Non-pigmented ciliary epithelial cell (primary cell): ENCODE results near the gene ZNF248.
"Not testable (repeated sequence)": the region's sequence is repeated elsewhere in the genome, so short reads cannot be mapped to it uniquely, and the experiment has no call there.

Experiments
- DNase-seq: peaks from one replicate; pipeline ENCODE4 v3.0.0-alpha.2; 2010; ENCODE audit warnings: low read depth

ZNF248 gene

GRCh38 chr10:37857287-37858211, at the start of gene ZNF248:
TSS of gene ZNF248 (minus strand) at chr10:37857610. CDS start at chr10:37856310, 1,300 bp downstream.
- DNase-seq: peak; percentile 89

GRCh38 chr10:37906382-37906781, 49.0 kb upstream of the ZNF248 start:
- no peak for DNase-seq

DNA sequence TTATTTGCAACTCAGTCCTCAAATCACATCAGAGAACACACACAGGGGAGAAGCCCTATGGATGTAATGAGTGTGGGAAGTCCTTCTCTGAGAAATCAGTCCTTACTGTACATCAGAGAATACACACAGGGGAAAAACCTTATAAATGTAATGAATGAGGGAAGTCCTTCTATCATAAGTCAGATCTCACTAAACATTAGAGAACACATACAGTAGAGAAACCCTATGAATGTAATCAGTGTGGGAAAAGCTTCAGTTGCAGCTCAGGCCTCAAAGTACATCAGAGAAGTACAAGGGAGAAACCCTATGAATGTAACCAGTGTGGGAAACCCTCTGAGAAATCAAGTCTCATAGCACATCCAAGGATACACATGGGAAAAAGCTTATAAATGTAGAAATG, 39.0 kb upstream of the ZNF248 start:
- no peak for DNase-seq

GRCh38 chr10:37895674-37896073, 38.3 kb upstream of the ZNF248 start:
- no peak for DNase-seq

DNA sequence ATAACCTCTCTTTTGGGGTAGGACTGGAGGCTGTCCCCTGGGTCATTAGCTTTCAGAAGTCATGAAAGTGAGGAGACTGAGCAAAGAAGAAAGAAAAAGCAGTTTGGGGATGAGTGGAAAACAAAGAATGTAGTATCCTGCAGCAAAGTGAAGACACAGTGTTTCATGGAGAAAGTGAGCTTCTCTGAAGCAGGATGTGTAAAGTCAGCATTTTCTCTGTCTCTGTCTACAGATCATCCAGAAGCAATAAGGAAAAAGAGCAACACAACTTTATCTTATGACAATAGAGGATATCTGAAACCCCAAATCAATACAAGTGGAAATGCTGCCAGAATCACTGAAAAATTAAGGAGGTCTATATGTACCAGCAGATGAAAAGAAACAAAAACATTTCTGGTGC, 28.4 kb upstream of the ZNF248 start:
- no peak for DNase-seq

DNA sequence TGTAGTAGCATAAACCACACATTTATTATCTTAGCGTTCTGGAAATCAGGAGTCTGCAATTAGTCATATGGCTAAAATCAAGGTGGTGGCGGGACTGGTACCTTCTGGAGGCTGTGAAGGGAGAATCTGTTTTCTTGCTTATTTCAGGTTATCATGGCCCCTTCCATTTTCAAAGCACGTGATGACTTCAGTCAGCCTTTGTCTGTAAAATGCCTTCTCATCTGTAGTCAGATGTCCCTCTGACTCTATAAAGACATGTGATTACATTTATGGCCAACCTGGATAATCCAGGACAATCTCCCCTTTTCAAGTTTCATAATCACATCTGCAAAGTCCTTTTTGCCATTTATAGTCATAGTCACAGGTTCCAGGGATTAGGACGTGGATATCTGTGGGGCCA, 15.5 kb upstream of the ZNF248 start:
- no peak for DNase-seq

- no peak for DNase-seq
Measured at GRCh38 chr10:37872283-37872682, 14.9 kb upstream of the ZNF248 start.

- no peak for DNase-seq
Measured at GRCh38 chr10:37871568-37872251, 14.3 kb upstream of the ZNF248 start.

- no peak for DNase-seq
Measured at GRCh38 chr10:37871143-37871542, 13.7 kb upstream of the ZNF248 start.

- DNase-seq: no peak
Measured at GRCh38 chr10:37868796-37869195, 11.4 kb upstream of the ZNF248 start.

DNA sequence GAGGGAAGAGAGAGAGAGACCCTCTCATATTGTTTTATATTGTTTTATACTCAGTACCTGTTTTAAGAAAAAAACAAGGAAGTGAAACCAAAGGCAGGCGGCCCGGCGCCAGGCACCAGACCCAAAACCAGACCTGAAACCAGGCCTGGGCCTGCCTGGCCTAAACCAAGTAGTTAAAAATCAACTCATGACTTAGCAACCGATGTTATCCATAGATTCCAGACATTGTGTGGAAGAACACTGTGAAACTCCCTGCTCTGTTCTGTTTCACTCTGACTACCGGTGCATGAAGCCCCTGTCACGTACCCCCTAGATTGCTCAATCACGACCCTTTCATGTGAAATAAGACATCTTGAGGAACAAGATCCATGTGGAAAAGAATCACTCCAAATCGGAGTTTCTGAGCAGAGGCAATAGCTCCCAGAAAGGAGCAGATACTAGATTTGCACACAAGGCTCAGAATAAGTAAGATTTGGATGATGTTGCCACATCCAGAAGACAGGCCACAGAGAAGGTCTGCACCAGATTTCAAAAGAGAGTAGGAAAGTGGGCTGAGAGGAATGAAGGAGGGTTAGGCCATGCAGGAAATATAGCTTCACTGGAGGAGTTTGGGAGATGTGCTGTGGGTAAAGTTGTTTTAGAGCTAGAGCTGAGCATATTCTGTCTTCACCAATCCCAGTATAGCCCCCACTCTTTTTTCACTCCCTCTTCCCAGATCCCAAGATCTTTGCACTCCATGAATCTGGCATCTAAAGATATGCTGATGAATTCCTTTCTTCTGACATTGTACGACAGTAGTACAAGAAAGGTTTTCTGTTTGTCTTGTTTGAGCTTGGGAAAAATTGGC, 8.8 kb upstream of the ZNF248 start:
- DNase-seq: no peak

GRCh38 chr10:37865264-37865663, 7.9 kb upstream of the ZNF248 start:
- DNase-seq: no peak

DNA sequence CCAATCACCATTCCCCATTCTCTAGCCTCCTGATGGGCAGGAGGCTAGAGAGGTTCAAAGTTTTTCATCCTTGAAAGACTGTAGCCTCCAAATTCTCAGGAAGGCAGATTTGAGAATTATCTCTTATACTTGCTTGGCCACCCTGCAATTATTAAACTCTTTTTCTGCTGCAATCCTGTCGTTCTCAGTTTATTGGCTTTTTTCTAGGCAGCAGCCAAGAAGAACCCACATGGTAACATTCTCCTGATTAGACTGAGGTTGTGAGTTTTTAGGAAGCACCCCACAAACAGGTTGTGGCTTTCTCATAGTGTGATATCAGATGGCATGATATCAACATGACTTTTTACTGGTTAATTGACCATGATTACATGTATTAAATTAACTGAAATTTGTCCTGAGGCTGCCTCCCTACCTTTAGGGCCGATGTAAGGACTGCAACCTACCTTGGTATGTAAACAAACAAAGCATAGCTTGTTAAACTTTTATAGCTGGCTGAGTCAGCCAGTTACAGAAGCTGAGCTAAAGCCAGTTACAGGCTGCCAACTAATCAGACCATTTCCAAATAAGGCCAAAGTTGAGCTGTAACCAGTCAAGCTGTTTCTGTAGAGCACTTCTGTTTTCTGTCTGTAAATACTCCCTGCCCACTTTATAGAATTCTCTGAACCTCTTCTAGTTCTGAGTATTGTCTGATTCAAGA, 3.2 kb upstream of the ZNF248 start:
- DNase-seq: no peak

- DNase-seq: not testable (repeated sequence)
Measured at GRCh38 chr10:37859270-37859669, 1.9 kb upstream of the ZNF248 start.

- no peak for DNase-seq
Measured at GRCh38 chr10:37856881-37857286, 526 bp downstream of the ZNF248 start.

DNA sequence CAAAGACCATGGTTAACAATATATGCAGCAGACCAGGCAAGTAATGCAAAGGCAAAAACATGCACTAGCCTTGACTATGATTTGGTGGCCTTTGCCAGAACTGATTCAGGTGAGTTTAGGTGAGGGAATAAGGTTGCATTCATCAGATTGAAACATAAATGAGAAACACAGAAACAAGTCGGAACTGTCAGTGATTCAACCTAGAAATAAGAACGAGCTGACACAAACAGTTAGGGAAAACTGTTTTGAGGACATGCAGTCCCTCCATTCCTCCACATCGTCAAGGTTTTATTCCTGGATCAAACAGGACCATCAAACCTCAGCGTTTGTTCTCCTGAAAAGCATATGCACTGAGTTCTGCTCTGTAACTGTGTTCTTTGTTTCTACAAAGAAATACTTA, 1.8 kb downstream of the ZNF248 start:
- no peak for DNase-seq

DNA sequence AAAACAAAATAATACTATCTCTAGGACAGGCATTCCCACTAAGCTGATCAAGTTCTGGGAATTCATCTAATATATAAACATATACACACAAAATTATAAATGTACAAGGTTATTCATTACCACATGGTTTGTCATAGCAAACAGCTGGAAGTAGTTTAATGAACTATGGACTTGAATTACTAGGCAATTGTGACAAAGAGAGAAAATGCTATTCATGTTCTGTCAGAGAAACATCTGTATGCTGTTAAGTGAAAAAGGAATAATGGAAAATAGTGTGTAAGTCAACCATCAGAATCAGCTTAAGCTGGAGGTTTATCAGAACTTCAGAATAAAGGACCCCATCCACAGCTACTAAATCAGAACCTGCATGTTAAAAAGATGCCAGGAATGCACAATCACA, 2.8 kb downstream of the ZNF248 start:
- no peak for DNase-seq

DNA sequence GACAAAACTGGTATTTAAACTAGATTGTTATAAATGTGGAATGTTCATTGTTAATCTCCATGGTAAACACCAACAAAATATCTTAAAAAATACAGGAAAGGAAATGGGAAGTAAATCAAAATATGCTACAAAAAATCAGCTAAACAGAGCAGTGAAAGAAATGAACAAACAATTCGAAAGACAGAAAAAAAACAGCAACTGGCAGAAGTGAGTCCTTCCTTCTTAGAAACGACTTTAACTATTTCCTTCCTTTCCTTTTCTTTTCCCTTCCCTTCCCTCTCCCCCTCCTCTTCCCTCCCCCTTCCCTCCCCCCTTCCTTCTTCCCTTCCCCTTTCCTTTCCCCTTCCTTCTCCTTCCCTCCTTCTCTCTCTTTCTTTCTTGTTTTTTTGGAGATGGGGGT, 12.8 kb downstream of the ZNF248 start:
- DNase-seq: no peak

DNA sequence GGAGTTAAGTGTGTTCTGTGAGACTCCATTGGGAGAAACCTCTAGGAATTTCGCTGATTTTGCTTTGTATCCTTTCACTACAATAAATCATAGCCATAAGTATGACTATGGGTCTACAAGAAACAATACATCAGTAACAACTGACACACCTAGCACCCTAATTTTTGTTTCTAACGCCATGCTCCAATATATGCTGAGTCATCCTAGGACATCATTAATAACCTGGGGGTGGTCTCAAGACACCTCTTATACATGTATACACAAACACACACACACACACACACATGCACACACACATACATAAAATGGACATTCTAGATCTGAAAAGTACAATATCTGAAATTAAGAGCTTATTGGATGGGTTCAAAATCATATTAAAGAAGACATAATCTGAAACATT, 18.2 kb downstream of the ZNF248 start:
- no peak for DNase-seq

GRCh38 chr10:37831495-37832333, 25.7 kb downstream of the ZNF248 start:
- no peak for DNase-seq

GRCh38 chr10:37826806-37827205, 30.6 kb downstream of the ZNF248 start:
- DNase-seq: no peak
